SU-DHL-6 (cell line): ENCODE measurements around the gene DDX39B.

Experiments
- H2AFZ ChIP-seq: fragments of 200-600 bp; sonication (generic); 2 replicates; pipeline ENCODE4 v1.6.1; 2014; ENCODE audit warnings: low read depth, mild to moderate bottlenecking, moderate library complexity, mixed read lengths, antibody characterized with exemption, low read length; ENCODE audit not compliant: severe bottlenecking
- H3F3A ChIP-seq: fragments of 200-600 bp; shearing (Covaris generic); 2 replicates; pipeline ENCODE4 v1.6.0; 2016; ENCODE audit warnings: antibody characterized with exemption, mild to moderate bottlenecking; ENCODE audit not compliant: insufficient read depth
- H3K27ac ChIP-seq: fragments of 200-600 bp; sonication (generic); 2 replicates; pipeline ENCODE4 v1.5.1; 2016; ENCODE audit warnings: low read depth, mild to moderate bottlenecking, low read length, moderate library complexity, mixed read lengths
- H3K27me3 ChIP-seq: fragments of 200-600 bp; sonication (generic), shearing (Covaris generic); 2 replicates; pipeline ENCODE4 v1.6.0; 2014; ENCODE audit warnings: mild to moderate bottlenecking, low read length
- H3K36me3 ChIP-seq: fragments of 200-600 bp; sonication (generic); 2 replicates; pipeline ENCODE4 v1.6.1; 2014; ENCODE audit warnings: mild to moderate bottlenecking, low read length, mixed read lengths
- H3K4me2 ChIP-seq: fragments of 300-600, 200-600 bp; shearing (Covaris generic), sonication (generic); 2 replicates; pipeline ENCODE4 v1.6.0; 2014; ENCODE audit warnings: low read length, low read depth, mild to moderate bottlenecking; ENCODE audit not compliant: poor library complexity, severe bottlenecking
- H3K4me3 ChIP-seq: fragments of 200-600 bp; sonication (generic); 2 replicates; pipeline ENCODE4 v1.5.1; 2014; ENCODE audit warnings: antibody characterized with exemption, low read length, mild to moderate bottlenecking, mixed read lengths; ENCODE audit not compliant: insufficient read depth, poor library complexity, severe bottlenecking
- H3K79me2 ChIP-seq: fragments of 200-600 bp; sonication (generic); 2 replicates; pipeline ENCODE4 v1.6.1; 2014; ENCODE audit warnings: mild to moderate bottlenecking, low read length, moderate library complexity; ENCODE audit not compliant: insufficient read depth
- H3K9ac ChIP-seq: fragments of 200-600 bp; sonication (generic); 2 replicates; pipeline ENCODE4 v1.7.0; 2014; ENCODE audit warnings: mild to moderate bottlenecking, low read length
- H3K9me2 ChIP-seq: fragments of 200-600 bp; sonication (generic); replicated peaks from 2 replicates; pipeline ENCODE4 v1.6.1; 2014; ENCODE audit warnings: low read length; ENCODE audit not compliant: insufficient read depth
- H3K9me3 ChIP-seq: fragments of 200-600 bp; sonication (generic); 2 replicates; pipeline ENCODE4 v1.6.1; 2014; ENCODE audit warnings: low read length, mixed read lengths; ENCODE audit not compliant: insufficient read depth
- H4K20me1 ChIP-seq: fragments of 200-600 bp; sonication (generic); 2 replicates; pipeline ENCODE4 v1.6.1; 2014; ENCODE audit warnings: low read depth, mild to moderate bottlenecking, antibody characterized with exemption, low read length, moderate library complexity, mixed read lengths
- EZH2phosphoT487 ChIP-seq: fragments of 200-600 bp; sonication (generic), shearing (Covaris generic); conservative IDR thresholded peaks from 2 replicates; pipeline ENCODE4 v1.6.1; 2018; ENCODE audit warnings: mild to moderate bottlenecking, antibody characterized with exemption, low read length, moderate library complexity, mixed read lengths
- TF ChIP-seq, protein P1 (sequence below): fragments of 200-600 bp; sonication (generic); IDR thresholded peaks from one replicate; pipeline ENCODE4 v1.5.1; 2017; ENCODE audit warnings: antibody characterized with exemption, mild to moderate bottlenecking, low read length, moderate library complexity; ENCODE audit not compliant: insufficient read depth, poor library complexity, severe bottlenecking

Gene DDX39B

DNA sequence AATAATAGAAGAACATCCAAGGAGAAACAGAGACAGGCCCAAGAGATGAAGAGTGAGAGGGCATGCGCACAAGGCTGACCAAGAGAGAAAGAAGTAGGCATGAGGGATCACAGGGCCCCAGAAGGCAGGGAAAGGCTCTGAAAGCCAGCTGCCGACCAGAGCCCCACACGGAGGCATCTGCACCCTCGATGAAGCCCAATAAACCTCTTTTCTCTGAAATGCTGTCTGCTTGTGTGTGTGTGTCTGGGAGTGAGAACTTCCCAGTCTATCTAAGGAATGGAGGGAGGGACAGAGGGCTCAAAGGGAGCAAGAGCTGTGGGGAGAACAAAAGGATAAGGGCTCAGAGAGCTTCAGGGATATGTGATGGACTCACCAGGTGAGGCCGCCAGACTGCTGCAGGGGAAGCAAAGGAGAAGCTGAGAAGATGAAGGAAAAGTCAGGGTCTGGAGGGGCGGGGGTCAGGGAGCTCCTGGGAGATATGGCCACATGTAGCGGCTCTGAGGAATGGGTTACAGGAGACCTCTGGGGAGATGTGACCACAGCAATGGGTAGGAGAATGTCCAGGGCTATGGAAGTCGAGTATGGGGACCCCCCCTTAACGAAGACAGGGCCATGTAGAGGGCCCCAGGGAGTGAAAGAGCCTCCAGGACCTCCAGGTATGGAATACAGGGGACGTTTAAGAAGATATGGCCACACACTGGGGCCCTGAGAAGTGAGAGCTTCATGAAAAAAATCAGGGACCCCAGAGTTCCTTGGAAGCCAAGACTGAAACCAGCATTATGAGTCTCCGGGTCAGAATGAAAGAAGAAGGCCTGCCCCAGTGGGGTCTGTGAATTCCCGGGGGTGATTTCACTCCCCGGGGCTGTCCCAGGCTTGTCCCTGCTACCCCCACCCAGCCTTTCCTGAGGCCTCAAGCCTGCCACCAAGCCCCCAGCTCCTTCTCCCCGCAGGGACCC lies 32.6 kb upstream of the DDX39B start:
- H3K36me3 ChIP-seq: peaks cover 3% of the 10 kb centered on the region; the same call in 1 of the 2 replicates
- H3K9me2 ChIP-seq: no peaks in the 10 kb centered on the region
- TF ChIP-seq EZH2phosphoT487: no peak
- TF ChIP-seq, protein P1, sequence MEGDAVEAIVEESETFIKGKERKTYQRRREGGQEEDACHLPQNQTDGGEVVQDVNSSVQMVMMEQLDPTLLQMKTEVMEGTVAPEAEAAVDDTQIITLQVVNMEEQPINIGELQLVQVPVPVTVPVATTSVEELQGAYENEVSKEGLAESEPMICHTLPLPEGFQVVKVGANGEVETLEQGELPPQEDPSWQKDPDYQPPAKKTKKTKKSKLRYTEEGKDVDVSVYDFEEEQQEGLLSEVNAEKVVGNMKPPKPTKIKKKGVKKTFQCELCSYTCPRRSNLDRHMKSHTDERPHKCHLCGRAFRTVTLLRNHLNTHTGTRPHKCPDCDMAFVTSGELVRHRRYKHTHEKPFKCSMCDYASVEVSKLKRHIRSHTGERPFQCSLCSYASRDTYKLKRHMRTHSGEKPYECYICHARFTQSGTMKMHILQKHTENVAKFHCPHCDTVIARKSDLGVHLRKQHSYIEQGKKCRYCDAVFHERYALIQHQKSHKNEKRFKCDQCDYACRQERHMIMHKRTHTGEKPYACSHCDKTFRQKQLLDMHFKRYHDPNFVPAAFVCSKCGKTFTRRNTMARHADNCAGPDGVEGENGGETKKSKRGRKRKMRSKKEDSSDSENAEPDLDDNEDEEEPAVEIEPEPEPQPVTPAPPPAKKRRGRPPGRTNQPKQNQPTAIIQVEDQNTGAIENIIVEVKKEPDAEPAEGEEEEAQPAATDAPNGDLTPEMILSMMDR: peak; percentile 30
- H3K4me3 ChIP-seq: peak overlapping the region; percentile 71
- H3K27me3 ChIP-seq: no peaks in the 10 kb centered on the region
- H3K79me2 ChIP-seq: peaks cover 66% of the 10 kb centered on the region
- no peaks in the 10 kb centered on the region for H4K20me1 ChIP-seq
- peaks cover 88% of the 10 kb centered on the region for H3F3A ChIP-seq
- H3K27ac ChIP-seq: peak overlapping the region; percentile 92
- peak overlapping the region; percentile 86 for H3K4me2 ChIP-seq
- no peaks in the 10 kb centered on the region for H3K9me3 ChIP-seq
- peak overlapping the region; percentile 84 for H3K9ac ChIP-seq
- peak overlapping the region; percentile 10 for H2AFZ ChIP-seq

- H3F3A ChIP-seq: peaks cover 88% of the 10 kb centered on the region
- peak overlapping the region; percentile 63 for H3K4me3 ChIP-seq
- peaks cover 3% of the 10 kb centered on the region; the same call in 1 of the 2 replicates for H3K36me3 ChIP-seq
- peaks cover 73% of the 10 kb centered on the region for H3K79me2 ChIP-seq
- no peak overlapping the region for H2AFZ ChIP-seq
- peak overlapping the region; percentile 92 for H3K27ac ChIP-seq
- no peaks in the 10 kb centered on the region for H3K9me2 ChIP-seq
- H3K9ac ChIP-seq: peak overlapping the region; percentile 84
- no peaks in the 10 kb centered on the region for H3K27me3 ChIP-seq
- TF ChIP-seq, protein P1: no peak
- TF ChIP-seq EZH2phosphoT487: no peak
- no peaks in the 10 kb centered on the region for H3K9me3 ChIP-seq
- H3K4me2 ChIP-seq: peak overlapping the region; percentile 86
- H4K20me1 ChIP-seq: no peaks in the 10 kb centered on the region
Observed at GRCh38 chr6:31573239-31574105, 31.7 kb upstream of the DDX39B start.

DNA sequence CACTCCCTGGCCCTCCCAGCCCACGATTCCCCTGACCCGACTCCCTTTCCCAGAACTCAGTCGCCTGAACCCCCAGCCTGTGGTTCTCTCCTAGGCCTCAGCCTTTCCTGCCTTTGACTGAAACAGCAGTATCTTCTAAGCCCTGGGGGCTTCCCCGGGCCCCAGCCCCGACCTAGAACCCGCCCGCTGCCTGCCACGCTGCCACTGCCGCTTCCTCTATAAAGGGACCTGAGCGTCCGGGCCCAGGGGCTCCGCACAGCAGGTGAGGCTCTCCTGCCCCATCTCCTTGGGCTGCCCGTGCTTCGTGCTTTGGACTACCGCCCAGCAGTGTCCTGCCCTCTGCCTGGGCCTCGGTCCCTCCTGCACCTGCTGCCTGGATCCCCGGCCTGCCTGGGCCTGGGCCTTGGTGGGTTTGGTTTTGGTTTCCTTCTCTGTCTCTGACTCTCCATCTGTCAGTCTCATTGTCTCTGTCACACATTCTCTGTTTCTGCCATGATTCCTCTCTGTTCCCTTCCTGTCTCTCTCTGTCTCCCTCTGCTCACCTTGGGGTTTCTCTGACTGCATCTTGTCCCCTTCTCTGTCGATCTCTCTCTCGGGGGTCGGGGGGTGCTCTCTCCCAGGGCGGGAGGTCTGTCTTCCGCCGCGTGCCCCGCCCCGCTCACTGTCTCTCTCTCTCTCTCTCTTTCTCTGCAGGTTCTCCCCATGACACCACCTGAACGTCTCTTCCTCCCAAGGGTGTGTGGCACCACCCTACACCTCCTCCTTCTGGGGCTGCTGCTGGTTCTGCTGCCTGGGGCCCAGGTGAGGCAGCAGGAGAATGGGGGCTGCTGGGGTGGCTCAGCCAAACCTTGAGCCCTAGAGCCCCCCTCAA lies 30.5 kb upstream of the DDX39B start, which contains the start of gene LTA:
Gene LTA, plus strand, starts transcription at position 249 of the 871 bp plus-strand sequence. Its CDS starts 454 bp downstream, at position 703.
- H3K27ac ChIP-seq: peak within 1 kb of the TSS; percentile 92
- H3F3A ChIP-seq: peaks cover 86% of the 10 kb centered on the region
- peak within 1 kb of the TSS; percentile 86 for H3K4me2 ChIP-seq
- H3K9ac ChIP-seq: peak within 1 kb of the TSS; percentile 84
- no peak within 1 kb of the TSS for H2AFZ ChIP-seq
- no peaks in the 10 kb centered on the region for H3K9me3 ChIP-seq
- peak within 1 kb of the TSS; percentile 63 for H3K4me3 ChIP-seq
- H3K9me2 ChIP-seq: no peaks in the 10 kb centered on the region
- H3K36me3 ChIP-seq: peaks cover 3% of the 10 kb centered on the region; the same call in 1 of the 2 replicates
- H3K79me2 ChIP-seq: peaks cover 79% of the 10 kb centered on the region
- no peaks in the 10 kb centered on the region for H3K27me3 ChIP-seq
- no peaks in the 10 kb centered on the region for H4K20me1 ChIP-seq
- TF ChIP-seq EZH2phosphoT487: no peak
- TF ChIP-seq, protein P1: no peak
